Fibroblast of lung (primary cell): ENCODE results near the gene PDE2A.

Experiments
- EZH2 ChIP-seq: IDR thresholded peaks from 2 replicates; pipeline ENCODE4 v1.5.1; 2012; ENCODE audit warnings: low read length, control low read depth, mild to moderate bottlenecking; ENCODE audit errors: missing control alignments
- TF ChIP-seq, protein P1 (sequence below), 2 donors: IDR thresholded peaks in 1 of 2; conservative IDR thresholded peaks in 1 of 2; 1 replicate in 1 of 2; 2 replicates in 1 of 2; pipeline ENCODE4 v1.5.1; 2011 to 2012; ENCODE audit warnings: low read length in 2 of 2, control low read depth in 1 of 2, inconsistent platforms in 1 of 2, low read depth in 1 of 2, mild to moderate bottlenecking in 1 of 2

DNA sequence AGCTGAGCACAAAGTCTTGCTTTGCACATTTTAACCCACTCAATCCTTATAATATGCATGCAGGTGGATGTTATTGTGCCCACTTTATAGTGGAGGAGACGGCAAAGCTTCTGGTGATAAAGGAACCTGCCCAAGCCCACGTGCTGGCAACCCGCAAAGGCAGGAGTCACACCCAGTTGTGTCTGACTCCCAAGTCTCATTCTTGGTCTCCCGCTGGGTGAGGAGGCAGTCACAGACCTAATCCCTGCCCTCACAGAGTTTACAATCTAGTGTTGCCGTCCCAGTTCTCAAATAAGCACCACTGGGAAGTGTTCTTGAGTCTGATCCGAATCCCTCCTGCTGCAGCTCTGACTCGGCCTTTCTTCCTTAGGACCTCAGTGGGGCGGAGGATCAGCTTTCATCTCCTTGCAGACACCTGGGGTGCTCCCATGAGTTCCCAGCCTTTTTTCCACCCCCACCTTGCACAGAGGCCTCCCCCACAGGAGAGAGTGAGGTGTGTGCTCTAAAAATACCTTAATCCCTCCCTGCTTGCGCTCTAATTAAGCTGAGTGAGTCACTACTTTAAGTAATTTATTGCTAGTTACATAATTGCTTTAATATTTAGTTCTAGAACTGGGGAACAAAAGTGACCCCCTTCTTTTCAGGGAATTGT is 15.1 kb downstream of the PDE2A start:
- TF ChIP-seq, protein P1, sequence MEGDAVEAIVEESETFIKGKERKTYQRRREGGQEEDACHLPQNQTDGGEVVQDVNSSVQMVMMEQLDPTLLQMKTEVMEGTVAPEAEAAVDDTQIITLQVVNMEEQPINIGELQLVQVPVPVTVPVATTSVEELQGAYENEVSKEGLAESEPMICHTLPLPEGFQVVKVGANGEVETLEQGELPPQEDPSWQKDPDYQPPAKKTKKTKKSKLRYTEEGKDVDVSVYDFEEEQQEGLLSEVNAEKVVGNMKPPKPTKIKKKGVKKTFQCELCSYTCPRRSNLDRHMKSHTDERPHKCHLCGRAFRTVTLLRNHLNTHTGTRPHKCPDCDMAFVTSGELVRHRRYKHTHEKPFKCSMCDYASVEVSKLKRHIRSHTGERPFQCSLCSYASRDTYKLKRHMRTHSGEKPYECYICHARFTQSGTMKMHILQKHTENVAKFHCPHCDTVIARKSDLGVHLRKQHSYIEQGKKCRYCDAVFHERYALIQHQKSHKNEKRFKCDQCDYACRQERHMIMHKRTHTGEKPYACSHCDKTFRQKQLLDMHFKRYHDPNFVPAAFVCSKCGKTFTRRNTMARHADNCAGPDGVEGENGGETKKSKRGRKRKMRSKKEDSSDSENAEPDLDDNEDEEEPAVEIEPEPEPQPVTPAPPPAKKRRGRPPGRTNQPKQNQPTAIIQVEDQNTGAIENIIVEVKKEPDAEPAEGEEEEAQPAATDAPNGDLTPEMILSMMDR (conservative IDR thresholded peaks at IDR 0.05 in 1 of 2, IDR thresholded peaks at IDR 0.05 in 1 of 2; ENCODE audit: low read depth in 1 of 2, low read length in 2 of 2), result no peak
- no peak for TF ChIP-seq EZH2
